Measurements from ENCODE around the gene RFT1.

Gene RFT1

GRCh38 chr3:53104762-53105161, 25.5 kb downstream of the RFT1 start:
- Histone ChIP-seq H2AFZ (ENCODE audit: low read length) (no peak overlapping the region), H3K79me2 (ENCODE audit: low read length) (peaks cover 4% of the 10 kb centered on the region), H3K27ac (ENCODE audit: low read length) (no peak overlapping the region), H4K20me1 (ENCODE audit: insufficient read depth, low read length) (no peaks in the 10 kb centered on the region), H3K9me3 (replicated peaks; ENCODE audit: insufficient read depth, low read length) (no peaks in the 10 kb centered on the region), H3K36me3 (replicated peaks; ENCODE audit: insufficient read depth, low read length) (no peaks in the 10 kb centered on the region; the same call in 1 of the 2 replicates), H3F3A (ENCODE audit: insufficient read depth, low read length) (peaks cover 27% of the 10 kb centered on the region), H3K9me2 (replicated peaks; ENCODE audit: insufficient read depth, low read length) (no peaks in the 10 kb centered on the region), H3K4me3 (ENCODE audit: low read length) (no peak overlapping the region), H3K4me2 (ENCODE audit: low read depth, low read length) (no peak overlapping the region), H3K27me3 (replicated peaks; ENCODE audit: insufficient read depth, low read length) (no peaks in the 10 kb centered on the region), H3K9ac (ENCODE audit: low read length) (no peak overlapping the region), H3K4me1 (ENCODE audit: low read length) (peaks cover 37% of the 10 kb centered on the region)
- TF ChIP-seq EZH2 (optimal IDR thresholded peaks at IDR 0.05; ENCODE audit: low read depth, low read length), result no peak
- no peak for TF ChIP-seq EZH2phosphoT487 (IDR thresholded peaks at IDR 0.05; ENCODE audit: low read length)
- no peak for TF ChIP-seq CTCF (IDR thresholded peaks at IDR 0.05; ENCODE audit: low read length)
- DNase-seq, result no peak

GRCh38 chr3:53103397-53104296, 26.6 kb downstream of the RFT1 start:
- Histone ChIP-seq H3K9ac (ENCODE audit: low read length) (peak overlapping the region; percentile 0; the same call in 1 of the 2 replicates), H3K27me3 (replicated peaks; ENCODE audit: insufficient read depth, low read length) (no peaks in the 10 kb centered on the region), H3K27ac (ENCODE audit: low read length) (peak overlapping the region; percentile 93), H3K4me3 (ENCODE audit: low read length) (no peak overlapping the region), H3F3A (ENCODE audit: insufficient read depth, low read length) (peaks cover 27% of the 10 kb centered on the region), H3K9me3 (replicated peaks; ENCODE audit: insufficient read depth, low read length) (no peaks in the 10 kb centered on the region), H2AFZ (ENCODE audit: low read length) (no peak overlapping the region), H3K9me2 (replicated peaks; ENCODE audit: insufficient read depth, low read length) (no peaks in the 10 kb centered on the region), H3K36me3 (replicated peaks; ENCODE audit: insufficient read depth, low read length) (peaks cover 4% of the 10 kb centered on the region; the same call in 1 of the 2 replicates), H3K4me2 (ENCODE audit: low read depth, low read length) (peak overlapping the region; percentile 82), H3K4me1 (ENCODE audit: low read length) (peaks cover 31% of the 10 kb centered on the region), H3K79me2 (ENCODE audit: low read length) (peaks cover 4% of the 10 kb centered on the region), H4K20me1 (ENCODE audit: insufficient read depth, low read length) (no peaks in the 10 kb centered on the region)
- TF ChIP-seq EZH2phosphoT487 (IDR thresholded peaks at IDR 0.05; ENCODE audit: low read length), result no peak
- no peak for TF ChIP-seq CTCF (IDR thresholded peaks at IDR 0.05; ENCODE audit: low read length)
- TF ChIP-seq EZH2 (optimal IDR thresholded peaks at IDR 0.05; ENCODE audit: low read depth, low read length), result no peak
- DNase-seq, result no peak

- Histone ChIP-seq H3K9me2 (replicated peaks; ENCODE audit: insufficient read depth, low read length) (no peaks in the 10 kb centered on the region), H4K20me1 (ENCODE audit: insufficient read depth, low read length) (no peaks in the 10 kb centered on the region), H3K79me2 (ENCODE audit: low read length) (peaks cover 4% of the 10 kb centered on the region), H3K4me3 (ENCODE audit: low read length) (peak overlapping the region; percentile 23), H3K27me3 (replicated peaks; ENCODE audit: insufficient read depth, low read length) (no peaks in the 10 kb centered on the region), H3K4me1 (ENCODE audit: low read length) (peaks cover 31% of the 10 kb centered on the region), H3K9me3 (replicated peaks; ENCODE audit: insufficient read depth, low read length) (no peaks in the 10 kb centered on the region), H3F3A (ENCODE audit: insufficient read depth, low read length) (peaks cover 27% of the 10 kb centered on the region), H3K9ac (ENCODE audit: low read length) (peak overlapping the region; percentile 62), H2AFZ (ENCODE audit: low read length) (peak overlapping the region; percentile 20; the same call in 1 of the 2 replicates), H3K27ac (ENCODE audit: low read length) (peak overlapping the region; percentile 93), H3K36me3 (replicated peaks; ENCODE audit: insufficient read depth, low read length) (peaks cover 4% of the 10 kb centered on the region; the same call in 1 of the 2 replicates), H3K4me2 (ENCODE audit: low read depth, low read length) (peak overlapping the region; percentile 82)
- TF ChIP-seq CTCF (IDR thresholded peaks at IDR 0.05; ENCODE audit: low read length), result no peak
- no peak for TF ChIP-seq EZH2phosphoT487 (IDR thresholded peaks at IDR 0.05; ENCODE audit: low read length)
- TF ChIP-seq EZH2 (optimal IDR thresholded peaks at IDR 0.05; ENCODE audit: low read depth, low read length), result no peak
- peak; percentile 80 for DNase-seq
Observed at GRCh38 chr3:53102601-53103147, 27.6 kb downstream of the RFT1 start.
